Measurements from ENCODE around the gene AK2. TPM values are rescaled to one million over a fixed set of nuclear protein-coding genes. Genes with fewer than 3 reads are reported as not detected.
A peak's percentile ranks its signal among the peaks of the same experiment; 100 is the strongest.
"Not testable (repeated sequence)": the region's sequence is repeated elsewhere in the genome, so short reads cannot be mapped to it uniquely, and the experiment has no call there.

Gene AK2
- total and polyA plus RNA-seq, 11 donors = 101 to 292 (median 137) TPM

GRCh38 chr1:33047290-33047689 is 10.6 kb upstream of the AK2 start:
- ATAC-seq (no peak), DNase-seq (no peak)
- peaks cover 0 to 25% (median 3%) of the 10 kb centered on the region in 12 donors for H3K4me1 ChIP-seq
- no peaks in the 10 kb centered on the region for H3K9me3 ChIP-seq
- H3K27me3 ChIP-seq = no peaks in the 10 kb centered on the region
- H3K36me3 ChIP-seq = no peaks in the 10 kb centered on the region
- no peak overlapping the region for H3K4me3 ChIP-seq
- no peak overlapping the region for H3K27ac ChIP-seq
- TF ChIP-seq CTCF (IDR thresholded peaks at IDR 0.05) = no peak
- TF ChIP-seq POLR2A (IDR thresholded peaks at IDR 0.05) = no peak
- intact Hi-C loops (cut with DNase I) = no loop called here
- WGBS, 4 donors = 94 to 96% (median 95%) methylated on average over 2 of the region's 2 CpGs

- Histone ChIP-seq H3K4me1 (peaks cover 0 to 25% (median 3%) of the 10 kb centered on the region in 12 donors), H3K27ac (peak overlapping the region in 1 of 12 donors; percentile 20)
- ATAC-seq; H3K4me3 ChIP-seq; H3K9me3 ChIP-seq; intact Hi-C loops (cut with DNase I); H3K36me3 ChIP-seq; H3K27me3 ChIP-seq; DNase-seq: not testable (repeated sequence)
- WGBS, 4 donors = 87 to 93% (median 90%) methylated on average over 4 of the region's 4 CpGs
Observed at GRCh38 chr1:33046234-33046633, 9.6 kb upstream of the AK2 start.

GRCh38 chr1:33045814-33046213 is 9.1 kb upstream of the AK2 start:
- H3K36me3 ChIP-seq = no peaks in the 10 kb centered on the region
- no peaks in the 10 kb centered on the region for H3K27me3 ChIP-seq
- H3K27ac ChIP-seq = peak overlapping the region in 1 of 12 donors; percentile 20
- TF ChIP-seq CTCF (IDR thresholded peaks at IDR 0.05) (no peak), POLR2A (IDR thresholded peaks at IDR 0.05) (no peak)
- H3K9me3 ChIP-seq = no peaks in the 10 kb centered on the region
- DNase-seq (no peak), ATAC-seq (peak in 1 of 4 donors; percentile 55)
- H3K4me1 ChIP-seq = peaks cover 0 to 25% (median 3%) of the 10 kb centered on the region in 12 donors
- intact Hi-C loops (cut with DNase I) = no loop called here
- 53 to 66% (median 60%) methylated on average over 6 of the region's 6 CpGs for WGBS, 4 donors
- H3K4me3 ChIP-seq = no peak overlapping the region

- 29 to 58% (median 38%) methylated on average over 2 of the region's 2 CpGs for WGBS, 4 donors
- Histone ChIP-seq H3K9me3 (no peaks in the 10 kb centered on the region), H3K27me3 (no peaks in the 10 kb centered on the region), H3K4me3 (no peak overlapping the region), H3K4me1 (peaks cover 0 to 19% (median 2%) of the 10 kb centered on the region in 12 donors), H3K36me3 (no peaks in the 10 kb centered on the region), H3K27ac (peak overlapping the region in 1 of 12 donors; percentile 20)
- no peak for DNase-seq
- intact Hi-C loops (cut with DNase I) = no loop called here
- ATAC-seq = peak in 1 of 4 donors; percentile 55
- no peak for TF ChIP-seq CTCF (IDR thresholded peaks at IDR 0.05)
Observed at GRCh38 chr1:33045246-33045645, 8.6 kb upstream of the AK2 start.
